Measurements from ENCODE around the gene SLC1A3.
A peak's percentile ranks its signal among the peaks of the same experiment; 100 is the strongest.

SLC1A3 gene

GRCh38 chr5:36599986-36600779, 6.2 kb upstream of the SLC1A3 start:
- no peak for DNase-seq (ENCODE audit: low spot score)

DNA sequence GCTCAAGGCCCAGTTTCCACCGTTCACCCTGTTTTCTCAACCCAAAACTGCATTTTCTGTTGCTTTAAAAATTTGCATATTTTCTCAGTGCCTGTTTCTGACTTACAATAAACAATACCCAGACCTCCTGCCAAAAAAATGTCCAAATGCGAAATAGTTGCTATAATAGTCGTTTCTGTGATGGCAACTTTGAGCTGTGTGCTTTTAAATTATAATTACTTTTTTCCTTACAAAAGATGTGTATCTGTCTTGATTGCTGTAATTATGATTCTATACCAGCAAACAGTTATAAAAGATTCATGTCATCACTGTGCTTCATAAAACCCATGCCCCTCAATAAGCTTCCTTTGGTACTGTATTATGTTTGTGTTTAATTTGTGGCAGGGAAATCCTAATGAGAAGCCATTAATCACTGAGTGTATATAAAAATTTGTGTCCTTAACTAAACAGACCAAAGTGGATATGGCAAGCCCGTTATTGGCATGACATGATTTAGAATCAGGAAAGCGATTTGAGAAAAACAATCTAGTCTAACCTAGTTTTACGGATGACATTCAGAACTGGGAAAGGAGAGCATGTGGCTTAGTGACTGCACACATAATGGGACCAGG, 5.4 kb upstream of the SLC1A3 start:
- DNase-seq (ENCODE audit: low spot score), result no peak

- DNase-seq (ENCODE audit: low spot score), result no peak
These were observed 3.6 kb upstream of the SLC1A3 start for GRCh38 chr5:36602704-36603321.

- no peak for DNase-seq (ENCODE audit: low spot score)
These were observed 1.2 kb upstream of the SLC1A3 start for GRCh38 chr5:36605241-36605640.

DNA sequence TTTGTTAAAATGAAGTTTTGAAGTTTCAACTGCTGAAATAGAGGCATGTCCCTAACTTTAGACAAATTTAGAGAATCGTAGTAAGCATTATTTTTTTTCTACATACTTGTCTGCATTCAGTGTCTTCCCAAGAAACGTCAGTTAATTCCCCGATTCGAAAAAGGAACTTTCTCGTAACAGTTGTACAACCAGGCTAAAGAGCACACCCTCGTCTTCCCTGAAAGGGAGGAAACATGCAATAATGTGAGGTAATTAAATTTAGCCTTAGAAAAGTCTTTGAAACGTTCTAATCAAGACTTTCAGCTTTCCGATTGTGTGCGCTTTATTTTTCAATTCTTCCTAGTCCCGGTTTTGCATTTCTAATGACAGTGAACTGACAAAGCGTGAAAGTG, 374 bp upstream of the SLC1A3 start:
- no peak for DNase-seq (ENCODE audit: low spot score)

DNA sequence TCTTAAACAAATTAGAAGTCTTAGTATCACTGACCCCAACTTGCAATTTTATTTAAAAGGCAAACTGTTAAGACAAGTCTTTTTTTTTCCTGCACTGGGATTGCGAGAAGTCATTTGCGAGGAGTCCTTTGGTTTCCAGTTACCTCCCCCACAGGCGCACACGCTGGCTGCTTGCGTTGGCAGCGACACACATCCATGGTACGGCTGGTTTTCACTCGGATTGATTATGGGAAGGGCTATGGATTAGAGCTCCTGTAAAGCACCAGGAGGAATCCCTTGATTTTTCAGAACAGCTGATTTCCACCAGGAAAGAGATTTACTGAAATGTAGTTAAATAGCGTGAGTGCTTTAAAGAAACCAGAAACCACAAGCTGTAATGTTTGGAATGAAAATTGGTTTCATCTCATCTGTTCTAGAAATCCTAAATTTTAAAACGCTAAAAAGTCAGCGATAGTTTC, 737 bp downstream of the SLC1A3 start:
- no peak for DNase-seq (ENCODE audit: low spot score)

GRCh38 chr5:36607838-36608783, 1.7 kb downstream of the SLC1A3 start:
- no peak for DNase-seq (ENCODE audit: low spot score)

- DNase-seq (ENCODE audit: low spot score), result peak; percentile 10
These were observed 4.2 kb downstream of the SLC1A3 start for GRCh38 chr5:36610621-36611020.

- DNase-seq (ENCODE audit: low spot score), result no peak
These were observed 5.3 kb downstream of the SLC1A3 start for GRCh38 chr5:36611520-36612274.

DNA sequence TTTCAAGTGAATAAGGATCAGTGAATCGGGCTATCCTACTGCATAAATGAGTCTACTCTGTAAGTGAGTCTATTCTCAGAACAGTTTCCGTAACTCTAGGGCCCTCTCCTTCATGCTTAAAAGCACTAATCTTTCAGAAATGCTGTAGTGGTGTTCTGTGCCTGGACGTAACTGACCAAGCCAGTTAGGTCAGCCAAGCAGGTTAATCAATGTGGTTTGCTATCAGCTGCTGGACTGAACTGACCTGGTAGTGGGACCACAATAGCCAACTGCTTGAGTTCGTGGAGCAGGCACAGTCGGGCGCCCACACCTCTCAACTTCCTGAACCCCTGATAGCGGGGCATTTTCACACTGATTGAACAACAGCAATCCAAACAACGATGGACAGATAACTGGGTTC, 6.8 kb downstream of the SLC1A3 start:
- no peak for DNase-seq (ENCODE audit: low spot score)

DNA sequence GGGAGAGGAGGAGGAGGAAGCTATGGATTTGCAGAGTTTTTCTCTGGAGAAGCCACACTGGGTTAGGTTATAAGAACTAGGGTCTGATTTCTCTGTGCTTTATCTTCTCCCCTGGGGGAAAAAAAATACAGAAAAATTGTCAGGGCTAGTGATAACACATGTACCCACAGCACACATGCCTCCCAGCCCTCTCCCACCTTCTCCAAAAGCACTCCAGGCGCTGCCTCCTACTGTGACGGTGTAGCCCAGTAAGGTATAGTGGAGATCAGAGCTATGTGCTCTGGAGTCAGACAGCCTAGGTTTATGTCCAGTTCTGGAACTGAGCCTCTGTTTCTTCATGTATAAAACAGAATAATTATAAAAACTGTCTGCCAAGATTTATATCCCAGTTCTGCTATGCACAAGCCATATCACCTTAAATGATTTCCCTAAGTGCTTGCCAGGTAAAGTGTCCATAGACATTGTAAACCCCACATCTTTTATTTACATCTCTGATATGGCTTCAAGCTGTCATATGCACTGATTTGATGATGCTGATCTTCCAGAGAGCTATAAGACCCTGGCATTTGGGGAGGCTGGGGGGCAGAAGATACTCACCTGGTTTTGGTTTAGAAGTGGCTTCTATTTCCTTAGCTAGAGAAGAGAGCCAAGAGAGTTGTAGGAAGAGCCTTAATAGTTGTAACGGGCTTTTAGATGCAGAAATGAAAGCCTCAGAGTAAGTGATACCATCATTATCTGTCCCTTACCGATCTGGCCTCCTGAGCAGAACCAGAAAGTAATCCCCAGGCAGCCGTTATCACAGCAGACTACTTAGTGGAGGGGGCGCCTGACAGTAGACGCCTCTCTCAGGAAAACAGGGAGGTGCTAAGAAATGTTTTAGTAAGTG, 7.6 kb downstream of the SLC1A3 start:
- no peak for DNase-seq (ENCODE audit: low spot score)

GRCh38 chr5:36614657-36615308, 8.4 kb downstream of the SLC1A3 start:
- DNase-seq (ENCODE audit: low spot score), result no peak

DNA sequence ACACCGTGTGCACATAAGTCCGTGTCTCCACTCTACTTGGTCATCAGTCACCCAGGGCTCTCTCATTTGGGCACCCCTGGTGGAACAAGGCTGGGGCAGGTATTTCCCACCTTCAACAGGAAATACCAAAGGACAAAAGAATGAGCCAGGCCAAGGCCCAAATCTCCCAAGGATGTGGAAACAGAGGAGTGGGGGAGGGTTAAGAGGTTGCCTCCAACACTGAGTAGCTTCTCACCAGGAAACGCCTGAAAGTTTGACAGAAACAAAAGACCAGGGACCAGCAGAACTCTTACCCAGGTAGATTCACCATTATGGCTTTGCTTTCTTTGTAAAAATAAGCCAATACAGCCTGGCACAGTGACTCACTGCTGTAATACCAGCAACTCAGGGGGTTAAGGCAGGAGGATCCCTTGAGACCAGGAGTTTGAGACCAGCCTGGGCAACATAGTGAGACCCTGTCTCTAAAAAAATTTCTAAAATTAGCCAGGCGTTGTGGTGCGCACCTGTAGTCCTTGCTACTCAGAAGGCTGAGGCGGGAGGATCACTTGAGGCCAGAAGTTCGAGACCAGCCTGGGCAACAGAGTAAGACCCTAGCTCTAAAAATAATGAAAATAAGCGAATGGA, 12.7 kb downstream of the SLC1A3 start:
- no peak for DNase-seq (ENCODE audit: low spot score)

DNA sequence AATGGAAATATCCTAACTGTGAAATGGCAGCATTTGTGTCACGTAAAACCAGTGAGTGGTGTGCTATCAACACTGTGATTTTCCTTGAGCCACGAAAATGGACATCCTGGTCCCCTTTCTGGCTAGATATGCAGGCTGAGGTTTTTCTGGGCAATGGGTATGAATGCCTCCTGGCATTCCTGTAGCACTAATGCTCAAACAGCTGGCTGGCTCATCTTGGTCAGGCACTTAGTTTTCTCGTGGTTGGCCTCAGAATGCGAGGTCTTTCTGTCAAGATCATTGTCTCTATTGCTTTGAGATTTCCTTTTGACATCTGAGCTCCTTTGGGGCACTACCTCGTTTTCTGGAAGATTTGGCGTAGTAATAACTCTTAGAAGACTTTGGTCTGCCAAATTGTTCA, 15.6 kb downstream of the SLC1A3 start:
- DNase-seq (ENCODE audit: low spot score), result no peak

DNA sequence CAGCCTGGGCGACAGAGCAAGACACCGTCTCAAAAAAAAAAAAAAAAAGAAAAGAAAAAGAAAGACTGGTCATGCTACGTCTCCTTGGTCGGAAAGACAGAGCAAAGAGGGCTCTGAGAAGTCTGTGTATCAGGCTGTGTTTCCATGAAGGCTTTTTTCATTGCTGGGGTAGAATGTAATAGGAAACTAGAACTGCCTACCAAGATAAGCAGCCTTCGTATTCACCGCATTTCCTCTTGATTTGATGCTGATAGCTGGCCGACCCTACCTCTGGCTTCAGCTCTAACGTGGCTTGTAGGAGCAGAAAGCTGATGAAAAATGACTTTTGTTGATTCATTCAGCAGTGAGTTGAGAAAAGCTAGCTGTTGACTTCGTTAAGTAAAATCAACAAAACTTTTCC, 17.4 kb downstream of the SLC1A3 start:
- no peak for DNase-seq (ENCODE audit: low spot score)

GRCh38 chr5:36624277-36624676, 17.9 kb downstream of the SLC1A3 start:
- no peak for DNase-seq (ENCODE audit: low spot score)

- DNase-seq (ENCODE audit: low spot score), result no peak
These were observed 22.3 kb downstream of the SLC1A3 start for GRCh38 chr5:36628695-36629094.

DNA sequence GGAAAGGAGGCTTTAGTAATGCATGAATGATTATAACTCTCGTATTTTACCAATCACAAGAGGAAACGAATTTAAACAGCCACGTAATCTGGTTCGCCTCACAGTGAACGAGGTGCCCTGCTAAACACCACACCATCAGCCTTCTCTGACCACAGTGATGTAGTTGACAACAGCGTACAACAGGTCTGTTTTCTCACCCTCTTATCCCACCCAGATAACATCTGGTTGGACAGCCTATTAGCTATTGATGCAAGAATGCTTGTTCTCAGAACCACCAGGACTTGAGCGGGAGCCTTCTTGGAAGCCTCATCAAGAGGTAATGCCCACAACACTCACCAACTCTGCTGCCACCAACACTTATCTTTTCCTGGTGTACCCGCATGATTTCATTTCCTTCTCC, 23.3 kb downstream of the SLC1A3 start:
- no peak for DNase-seq (ENCODE audit: low spot score)
